CD14-positive monocyte (primary cell): ENCODE results near the gene PLA2G2F. TPM values are rescaled to one million over a fixed set of nuclear protein-coding genes. Genes with fewer than 3 reads are reported as not detected.

Experiments
- DNase-seq, 3 donors: peaks; one replicate each; pipeline ENCODE4 v3.0.0-alpha.2; 2011 to 2022
- H2AFZ ChIP-seq: 2 replicates; pipeline ENCODE4 v1.6.0; 2012; ENCODE audit warnings: mild to moderate bottlenecking, low read depth, low read length, inconsistent platforms; ENCODE audit not compliant: insufficient read depth, poor library complexity, severe bottlenecking
- H3K27ac ChIP-seq, 2 donors: 1 replicate in 1 of 2; 2 replicates in 1 of 2; pipeline ENCODE4 v1.5.1; 2012 to 2013; ENCODE audit warnings: low read length in 2 of 2, control low read depth in 1 of 2, inconsistent platforms in 1 of 2, low read depth in 1 of 2, mild to moderate bottlenecking in 1 of 2
- H3K27me3 ChIP-seq, 2 donors: one replicate each; pipeline versions ENCODE4 v1.6.0 to v1.6.1; 2011 to 2013; ENCODE audit warnings: low read length in 2 of 2; ENCODE audit not compliant: control insufficient read depth in 2 of 2, insufficient read depth in 2 of 2
- H3K36me3 ChIP-seq, 2 donors: replicated peaks in 1 of 2; 1 replicate in 1 of 2; 2 replicates in 1 of 2; pipeline versions ENCODE4 v1.5.1 to v1.6.1; 2012 to 2013; ENCODE audit warnings: low read length in 2 of 2, control low read depth in 1 of 2, inconsistent platforms in 1 of 2, mild to moderate bottlenecking in 1 of 2; ENCODE audit not compliant: insufficient read depth in 2 of 2, control insufficient read depth in 1 of 2
- H3K4me1 ChIP-seq, 2 donors: 1 replicate in 1 of 2; 2 replicates in 1 of 2; pipeline versions ENCODE4 v1.5.1 to v1.6.1; 2012 to 2013; ENCODE audit warnings: low read length in 2 of 2, control low read depth in 1 of 2, inconsistent platforms in 1 of 2, mild to moderate bottlenecking in 1 of 2, moderate library complexity in 1 of 2; ENCODE audit not compliant: insufficient read depth in 2 of 2, control insufficient read depth in 1 of 2
- H3K4me2 ChIP-seq: replicated peaks from 2 replicates; pipeline ENCODE3; 2012; ENCODE audit warnings: low read length, moderate library complexity, mild to moderate bottlenecking; ENCODE audit not compliant: poor library complexity, severe bottlenecking; ENCODE audit errors: extremely low read depth
- H3K4me3 ChIP-seq, 3 experiments: fragments of 200-600 bp in 1 of 3; sonication (generic) in 1 of 3; replicated peaks in 1 of 3; 1 replicate in 2 of 3; 2 replicates in 1 of 3; pipeline ENCODE4 v1.5.1; 2011 to 2013; ENCODE audit warnings: low read length in 3 of 3, mild to moderate bottlenecking in 3 of 3, control low read depth in 2 of 3, low read depth in 2 of 3, inconsistent platforms in 1 of 3, moderate library complexity in 1 of 3
- H3K79me2 ChIP-seq: 2 replicates; pipeline ENCODE4 v1.6.0; 2012; ENCODE audit warnings: mild to moderate bottlenecking, control low read depth, inconsistent platforms, low read length, moderate library complexity; ENCODE audit not compliant: insufficient read depth
- H3K9ac ChIP-seq: 2 replicates; pipeline ENCODE4 v1.6.0; 2017; ENCODE audit warnings: low read length, mild to moderate bottlenecking; ENCODE audit not compliant: insufficient read depth, poor library complexity, severe bottlenecking
- H3K9me3 ChIP-seq, 2 donors: replicated peaks in 1 of 2; 1 replicate in 1 of 2; 2 replicates in 1 of 2; pipeline versions ENCODE4 v1.5.1 to v1.6.1; 2012 to 2013; ENCODE audit warnings: low read length in 2 of 2, control low read depth in 1 of 2; ENCODE audit not compliant: control insufficient read depth in 1 of 2, insufficient read depth in 1 of 2
- H4K20me1 ChIP-seq: 2 replicates; pipeline ENCODE4 v1.6.0; 2012; ENCODE audit warnings: mild to moderate bottlenecking, low read length, control low read depth, moderate library complexity; ENCODE audit not compliant: insufficient read depth
- H3K27ac Mint-ChIP-seq, 7 donors: one replicate each; pipeline ENCODE4 v1.8.0; 2020; ENCODE audit warnings: mild to moderate bottlenecking in 7 of 7, mixed read lengths in 7 of 7, moderate library complexity in 6 of 7, inconsistent platforms in 2 of 7
- H3K27me3 Mint-ChIP-seq, 3 donors: one replicate each; pipeline ENCODE4 v1.8.0; 2021 to 2022; ENCODE audit warnings: low read depth in 3 of 3, mild to moderate bottlenecking in 3 of 3, mixed read lengths in 3 of 3, moderate library complexity in 3 of 3, inconsistent platforms in 1 of 3
- H3K36me3 Mint-ChIP-seq, 2 donors: one replicate each; pipeline ENCODE4 v1.8.0; 2020; ENCODE audit warnings: mixed read lengths in 2 of 2, inconsistent platforms in 1 of 2, mild to moderate bottlenecking in 1 of 2
- H3K4me1 Mint-ChIP-seq: one replicate; pipeline ENCODE4 v1.8.0; 2020; ENCODE audit warnings: mild to moderate bottlenecking, mixed read lengths
- H3K4me3 Mint-ChIP-seq, 2 donors: one replicate each; pipeline ENCODE4 v1.8.0; 2020; ENCODE audit warnings: mild to moderate bottlenecking in 2 of 2, mixed read lengths in 2 of 2, moderate library complexity in 1 of 2
- H3K9me3 Mint-ChIP-seq, 7 donors: one replicate each; pipeline ENCODE4 v1.8.0; 2020 to 2022; ENCODE audit warnings: mixed read lengths in 7 of 7, mild to moderate bottlenecking in 6 of 7, moderate library complexity in 6 of 7, inconsistent platforms in 2 of 7
- WGBS: methylation state at CpG from one replicate; pipeline ENCODE4 v1.1.5; 2013; ENCODE audit warnings: missing lambda C conversion rate; ENCODE audit not compliant: insufficient coverage; 5-methylcytosine and 5-hydroxymethylcytosine counted together
- intact Hi-C, 2 donors: fragments of 100-400 bp; cut with micrococcal nuclease; formaldehyde crosslinking; loops; one replicate each; pipeline versions ENCODE4 v1.15.0 to v1.15.1; 2023
- polyA plus RNA-seq, 3 donors: library from polyadenylated mRNA; depleted of rRNA in 1 of 3; unstranded in 2 of 3; stranded (reverse) in 1 of 3; fragments of 300-500 nt in 2 of 3; fragments of >200 nt in 1 of 3; fragmentation: Illumina TruSeq in 2 of 3; gene quantifications; 1 replicate in 2 of 3; 2 replicates in 1 of 3; pipeline ENCODE4 v1.2.3, GENCODE V29; 2012 to 2021
- TF ChIP-seq, protein P1 (sequence below): fragments of 200-600 bp; IDR thresholded peaks from one replicate; pipeline ENCODE4 v1.8.0; 2022; ENCODE audit warnings: antibody characterized with exemption, mild to moderate bottlenecking

The PLA2G2F gene
- polyA plus RNA-seq, 3 donors, result not detected

DNA sequence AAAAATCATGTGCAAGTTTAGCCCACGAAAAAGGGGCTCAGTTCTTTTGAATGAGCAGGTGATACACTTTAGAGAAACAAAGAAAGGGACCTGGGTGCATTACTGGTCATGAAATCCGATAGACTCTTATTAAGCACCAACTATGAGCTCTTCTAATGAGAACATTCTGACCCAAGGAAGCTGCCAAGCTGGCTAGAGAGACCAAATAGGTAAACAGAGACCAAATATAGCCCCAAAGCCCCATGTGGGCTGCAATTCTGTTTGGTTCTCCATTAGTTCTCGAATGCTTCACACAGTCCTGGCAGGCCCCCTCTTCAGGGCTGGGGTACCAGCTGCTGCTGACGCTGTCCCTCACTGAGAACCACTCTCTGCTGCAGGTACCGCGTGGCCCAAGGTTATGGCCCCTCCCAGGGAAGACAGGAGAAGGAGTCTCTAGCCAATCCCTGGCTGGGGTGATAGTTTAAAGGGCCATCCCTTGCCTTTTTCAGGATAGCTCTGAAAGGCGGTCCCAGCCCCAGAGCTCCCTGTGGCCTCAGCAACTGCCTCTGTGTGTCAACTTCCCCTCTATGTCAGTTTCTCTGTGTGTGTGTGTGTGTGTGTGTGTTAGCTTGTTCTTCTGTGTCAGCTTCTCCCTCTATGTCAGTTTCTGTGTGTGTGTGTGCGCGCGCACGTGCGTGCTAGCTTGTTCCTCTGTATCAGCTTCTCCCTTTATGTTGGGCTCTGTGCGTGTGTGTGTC is 39.7 kb downstream of the PLA2G2F start:
- peak in 2 of 3 donors; percentile 15 to 51 for DNase-seq
- Histone ChIP-seq H3K79me2 (no peaks in the 10 kb centered on the region), H3K27ac (no peak overlapping the region), H3K4me3 (no peak overlapping the region), H3K36me3 (no peaks in the 10 kb centered on the region), H2AFZ (no peak overlapping the region), H3K9ac (no peak overlapping the region), H3K27me3 (no peaks in the 10 kb centered on the region), H4K20me1 (no peaks in the 10 kb centered on the region), H3K9me3 (peaks cover 8 to 10% of the 10 kb centered on the region in 2 donors), H3K4me2 (no peak overlapping the region), H3K4me1 (peaks cover 0 to 10% of the 10 kb centered on the region in 2 donors)
- Mint-ChIP-seq H3K4me3 (no peak overlapping the region), H3K36me3 (no peaks in the 10 kb centered on the region), H3K9me3 (peaks cover 10 to 17% (median 12%) of the 10 kb centered on the region in 7 donors), H3K4me1 (peaks cover 23% of the 10 kb centered on the region), H3K27ac (peak overlapping the region in 3 of 7 donors; percentile 37 to 58 (median 43)), H3K27me3 (peaks cover 8 to 11% (median 9%) of the 10 kb centered on the region in 3 donors)
- TF ChIP-seq, protein P1, sequence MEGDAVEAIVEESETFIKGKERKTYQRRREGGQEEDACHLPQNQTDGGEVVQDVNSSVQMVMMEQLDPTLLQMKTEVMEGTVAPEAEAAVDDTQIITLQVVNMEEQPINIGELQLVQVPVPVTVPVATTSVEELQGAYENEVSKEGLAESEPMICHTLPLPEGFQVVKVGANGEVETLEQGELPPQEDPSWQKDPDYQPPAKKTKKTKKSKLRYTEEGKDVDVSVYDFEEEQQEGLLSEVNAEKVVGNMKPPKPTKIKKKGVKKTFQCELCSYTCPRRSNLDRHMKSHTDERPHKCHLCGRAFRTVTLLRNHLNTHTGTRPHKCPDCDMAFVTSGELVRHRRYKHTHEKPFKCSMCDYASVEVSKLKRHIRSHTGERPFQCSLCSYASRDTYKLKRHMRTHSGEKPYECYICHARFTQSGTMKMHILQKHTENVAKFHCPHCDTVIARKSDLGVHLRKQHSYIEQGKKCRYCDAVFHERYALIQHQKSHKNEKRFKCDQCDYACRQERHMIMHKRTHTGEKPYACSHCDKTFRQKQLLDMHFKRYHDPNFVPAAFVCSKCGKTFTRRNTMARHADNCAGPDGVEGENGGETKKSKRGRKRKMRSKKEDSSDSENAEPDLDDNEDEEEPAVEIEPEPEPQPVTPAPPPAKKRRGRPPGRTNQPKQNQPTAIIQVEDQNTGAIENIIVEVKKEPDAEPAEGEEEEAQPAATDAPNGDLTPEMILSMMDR, result no peak
- intact Hi-C loops, result no loop called here
- WGBS, result 86% methylated on average over 4 of the region's 13 CpGs

GRCh38 chr1:20179371-20180128 is 40.4 kb downstream of the PLA2G2F start:
- no peak overlapping the region for H3K4me3 Mint-ChIP-seq

More at GRCh38 chr1:20179371-20180128, 40.4 kb downstream of the PLA2G2F start:
- Histone ChIP-seq H3K79me2 (no peaks in the 10 kb centered on the region), H2AFZ (no peak overlapping the region), H3K36me3 (no peaks in the 10 kb centered on the region), H3K4me2 (no peak overlapping the region), H3K4me1 (peaks cover 2 to 10% of the 10 kb centered on the region in 2 donors), H3K27ac (no peak overlapping the region), H3K4me3 (no peak overlapping the region), H3K9me3 (peaks cover 8 to 10% of the 10 kb centered on the region in 2 donors), H3K9ac (no peak overlapping the region), H4K20me1 (no peaks in the 10 kb centered on the region), H3K27me3 (peaks cover 0 to 4% of the 10 kb centered on the region in 2 donors)
- peaks cover 10 to 17% (median 13%) of the 10 kb centered on the region in 7 donors for H3K9me3 Mint-ChIP-seq
- no peak for DNase-seq
- peaks cover 12 to 18% (median 16%) of the 10 kb centered on the region in 3 donors for H3K27me3 Mint-ChIP-seq
- H3K4me1 Mint-ChIP-seq, result peaks cover 21% of the 10 kb centered on the region
- intact Hi-C loops, result no loop called here
- no peaks in the 10 kb centered on the region for H3K36me3 Mint-ChIP-seq
- WGBS, result no CpG with 5 or more reads among the region's 2 CpGs
- peak overlapping the region in 3 of 7 donors; percentile 37 to 58 (median 43) for H3K27ac Mint-ChIP-seq
- TF ChIP-seq, protein P1, result no peak
